ENCODE results near the gene KIF5C.
"Not testable (repeated sequence)": the region's sequence is repeated elsewhere in the genome, so short reads cannot be mapped to it uniquely, and the experiment has no call there.

The KIF5C gene

GRCh38 chr2:148874868-148875341, at the start of gene KIF5C:
Gene KIF5C, plus strand, starts transcription at chr2:148875227. Its CDS starts 391 bp downstream, at chr2:148875618.
- DNase-seq, result no peak

- no peak for DNase-seq
These were observed 48.2 kb upstream of the KIF5C start for GRCh38 chr2:148826791-148827190.

DNA sequence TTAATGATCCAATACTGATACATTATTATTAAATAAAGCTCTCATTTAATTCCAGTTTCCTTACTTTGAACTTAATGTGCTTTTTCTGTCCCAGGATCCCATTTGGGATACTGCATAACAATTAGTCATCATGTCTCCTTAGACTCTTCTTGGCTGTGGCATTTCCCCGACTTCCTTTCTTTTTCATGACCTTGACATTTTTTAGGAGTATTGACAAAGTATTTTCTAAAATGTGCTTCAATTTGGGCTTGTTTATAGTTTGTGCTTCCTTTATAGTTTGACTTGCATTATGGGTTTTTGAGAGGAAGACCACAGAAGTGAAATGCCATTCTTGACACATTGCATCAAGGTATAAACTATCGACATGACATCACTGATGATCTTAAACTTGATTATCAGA, 46.1 kb upstream of the KIF5C start:
- DNase-seq, result no peak

DNA sequence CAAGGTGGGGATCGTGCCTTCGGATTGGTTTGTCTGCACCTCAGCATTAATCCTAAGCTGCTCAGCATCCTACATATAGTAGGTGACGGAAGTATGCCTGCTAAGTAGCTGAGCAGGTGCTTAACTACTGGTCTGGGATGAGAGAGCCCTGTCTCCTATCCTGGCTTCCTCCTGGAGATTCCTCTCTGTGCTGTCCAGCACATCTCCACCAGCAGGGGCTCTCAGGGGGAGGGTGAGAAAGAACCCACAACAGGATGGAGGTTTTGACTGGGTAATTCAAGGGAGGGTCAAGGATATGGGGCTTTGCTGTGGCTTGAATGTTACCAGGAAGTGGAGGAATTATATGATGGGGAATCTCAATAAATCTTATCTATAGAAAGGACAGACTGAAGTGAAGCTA, 45.4 kb upstream of the KIF5C start:
- no peak for DNase-seq

GRCh38 chr2:148832637-148833036, 42.4 kb upstream of the KIF5C start:
- no peak for DNase-seq

DNA sequence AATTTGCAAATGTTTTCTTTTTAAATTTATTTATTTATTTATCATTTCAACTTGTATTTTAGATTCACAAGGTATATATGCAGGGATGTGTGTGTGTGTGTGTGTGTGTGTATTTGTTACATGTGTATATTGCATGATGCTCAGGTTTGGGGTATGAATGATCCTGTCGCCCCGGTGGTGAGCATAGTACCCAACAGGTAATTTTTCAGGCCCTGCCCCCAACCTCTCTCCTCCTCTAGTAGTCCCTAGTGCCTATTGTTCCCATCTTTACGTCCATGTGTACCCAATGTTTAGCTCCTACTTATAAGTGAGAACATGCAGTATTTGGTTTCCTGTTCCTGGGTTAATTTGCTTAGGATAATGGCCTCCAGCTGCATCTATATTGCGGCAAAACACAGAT, 33.0 kb upstream of the KIF5C start:
- DNase-seq, result no peak

GRCh38 chr2:148848146-148848545, 26.9 kb upstream of the KIF5C start:
- DNase-seq, result no peak

GRCh38 chr2:148853458-148853857, 21.6 kb upstream of the KIF5C start:
- DNase-seq, result no peak

DNA sequence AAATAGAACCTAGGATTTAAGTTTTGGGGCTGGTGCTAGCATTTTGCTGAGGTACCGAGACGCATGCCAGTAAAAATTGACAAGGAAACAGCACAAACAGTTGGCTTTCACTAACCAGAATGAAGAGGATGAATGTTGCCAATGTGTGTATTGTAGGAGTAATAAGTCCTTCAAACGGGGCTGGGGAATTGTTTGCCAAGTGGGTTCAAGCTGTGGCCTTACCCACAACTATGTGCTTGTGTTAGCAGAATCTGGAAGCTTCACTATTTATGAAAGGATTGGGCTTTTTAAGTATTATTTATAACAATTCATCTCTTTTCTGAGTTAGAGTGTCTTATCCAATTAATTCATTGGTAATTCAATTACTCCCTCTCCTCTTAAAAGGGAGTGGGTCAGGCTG, 15.0 kb upstream of the KIF5C start:
- no peak for DNase-seq

DNA sequence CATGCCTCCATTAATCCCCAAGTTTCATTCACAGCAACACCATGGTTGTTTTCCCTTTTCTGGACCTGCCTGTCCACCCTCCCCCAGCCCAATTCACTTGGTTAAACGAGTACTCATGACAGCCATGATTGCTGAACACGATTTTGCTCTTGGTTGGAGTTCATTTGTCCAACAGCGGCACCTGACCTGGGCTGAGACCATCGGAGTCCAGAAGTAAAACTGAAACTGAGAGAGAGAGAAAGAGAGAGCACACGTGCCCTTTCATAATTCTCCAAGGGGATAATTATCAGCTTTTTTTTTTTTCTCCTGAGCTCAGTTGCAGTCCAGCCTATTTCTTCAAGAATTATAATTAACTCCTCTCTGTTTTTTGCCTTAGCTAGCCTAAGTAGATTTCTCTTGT, 13.7 kb upstream of the KIF5C start:
- DNase-seq, result no peak

DNA sequence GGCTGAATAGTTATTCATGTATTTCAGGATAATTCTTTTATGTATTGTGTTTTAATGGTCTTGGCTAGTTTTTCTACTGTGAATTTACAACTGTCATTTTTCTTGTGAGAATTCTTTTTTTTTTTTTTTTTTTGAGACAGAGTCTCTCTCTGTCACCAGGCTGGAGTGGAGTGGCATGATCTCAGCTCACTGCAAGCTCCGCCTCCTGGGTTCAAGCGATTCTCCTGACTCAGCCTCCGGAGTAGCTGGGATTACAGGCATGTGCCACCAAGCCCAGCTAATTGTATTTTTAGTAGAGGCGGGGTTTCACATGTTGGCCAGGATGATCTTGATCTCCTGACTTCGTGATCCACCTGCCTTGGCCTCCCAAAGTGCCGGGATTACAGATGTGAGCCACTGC, 12.5 kb upstream of the KIF5C start:
- DNase-seq, result not testable (repeated sequence)

DNA sequence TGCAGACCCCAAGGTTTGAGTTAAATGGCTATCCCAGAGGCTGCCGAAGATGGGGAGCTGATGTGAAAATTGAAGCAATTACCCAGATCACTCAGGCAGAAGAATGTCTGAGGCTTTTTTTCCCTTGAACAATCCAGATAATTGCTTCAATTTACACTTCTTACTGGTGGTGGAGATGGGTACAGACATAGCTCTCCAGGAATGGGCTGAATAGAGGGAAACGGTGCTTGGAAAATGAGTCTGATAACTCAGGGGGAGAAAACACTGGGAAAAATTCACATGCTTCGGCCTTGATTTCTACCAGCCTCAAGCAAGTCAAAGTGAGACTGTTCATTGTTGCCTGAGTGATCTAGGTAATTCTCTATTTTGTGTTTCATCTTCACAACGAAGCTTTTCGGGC, 9.5 kb upstream of the KIF5C start:
- DNase-seq, result no peak

DNA sequence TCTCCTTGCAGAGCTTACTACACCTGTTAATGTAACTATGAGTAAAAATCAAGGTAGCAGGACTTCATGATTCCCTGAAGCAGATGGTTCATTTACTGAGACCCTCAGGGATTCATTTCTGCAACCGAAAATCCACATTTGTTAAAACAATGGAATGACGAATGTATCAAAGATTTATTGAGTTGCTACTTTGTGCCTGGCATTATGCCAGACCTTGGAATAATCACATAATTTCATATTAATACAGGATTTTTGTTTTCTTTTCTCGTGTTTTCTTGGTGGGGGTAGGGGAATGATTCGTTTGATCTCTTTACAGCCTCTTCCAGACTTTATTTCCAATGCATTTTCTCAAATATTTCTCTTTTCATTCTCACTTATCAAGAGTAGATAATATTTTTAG, 8.9 kb upstream of the KIF5C start:
- DNase-seq, result no peak

DNA sequence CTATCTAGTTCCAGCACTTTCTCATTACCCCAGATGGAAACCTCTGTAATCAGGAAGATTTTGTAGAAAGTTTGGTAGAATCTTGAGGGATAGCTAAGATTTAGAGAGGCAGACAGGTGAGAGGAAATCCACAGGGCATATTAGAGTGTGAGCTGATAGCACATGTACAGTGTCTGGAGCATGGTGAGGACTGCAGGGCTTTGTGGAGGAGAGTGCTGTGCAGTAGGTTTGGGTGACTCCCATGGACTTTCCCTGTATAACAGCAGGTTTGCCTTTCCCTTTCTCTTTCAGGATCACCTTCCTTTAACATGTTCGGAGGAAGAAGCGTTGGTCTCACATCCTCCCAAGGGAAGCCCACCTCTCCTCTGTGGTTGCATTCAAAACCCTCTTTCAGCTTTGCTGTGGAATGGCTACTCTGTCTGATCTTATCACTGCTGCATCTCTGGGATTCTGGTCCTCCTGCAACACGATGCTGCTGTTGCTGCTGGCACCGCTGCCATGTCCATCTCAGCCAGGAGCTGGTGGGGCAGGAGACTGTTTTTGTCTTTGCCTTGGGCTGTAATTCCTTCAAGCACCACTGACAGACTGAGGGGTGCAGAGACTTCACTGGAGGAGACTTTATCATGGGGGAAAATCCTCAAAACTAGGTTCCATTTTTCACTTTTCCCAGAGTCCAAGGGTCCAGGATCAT, 7.8 kb upstream of the KIF5C start:
- DNase-seq, result no peak

DNA sequence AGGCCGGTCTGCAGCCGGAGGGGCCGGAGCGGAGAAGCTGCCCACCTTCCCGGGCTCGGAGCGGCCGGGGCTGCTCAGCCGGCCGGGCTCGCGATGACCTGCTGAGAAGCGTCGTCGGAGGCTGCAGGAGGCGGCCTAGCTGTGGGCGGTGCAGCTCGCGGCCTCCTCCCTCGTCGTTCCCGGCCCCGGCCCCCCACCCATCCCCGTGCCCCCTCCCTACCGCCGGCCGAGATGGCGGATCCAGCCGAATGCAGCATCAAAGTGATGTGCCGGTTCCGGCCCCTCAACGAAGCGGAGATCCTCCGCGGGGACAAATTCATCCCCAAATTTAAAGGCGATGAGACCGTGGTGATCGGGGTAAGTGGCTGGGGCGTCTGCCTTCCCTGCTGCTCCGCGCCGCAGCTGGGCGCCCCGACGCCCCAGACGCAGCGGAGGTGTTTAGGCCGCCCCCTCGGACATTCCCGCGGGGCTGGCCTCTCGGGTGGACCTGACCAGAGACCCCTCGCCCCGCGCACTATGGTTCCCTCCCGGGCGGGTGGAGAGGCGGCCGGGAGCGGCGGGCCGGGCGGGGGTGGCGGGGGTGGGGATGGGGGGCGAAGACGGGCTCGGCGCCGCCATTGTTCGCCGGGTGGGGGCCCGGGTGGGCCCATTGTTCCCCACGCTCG, 492 bp downstream of the KIF5C start:
- no peak for DNase-seq

DNA sequence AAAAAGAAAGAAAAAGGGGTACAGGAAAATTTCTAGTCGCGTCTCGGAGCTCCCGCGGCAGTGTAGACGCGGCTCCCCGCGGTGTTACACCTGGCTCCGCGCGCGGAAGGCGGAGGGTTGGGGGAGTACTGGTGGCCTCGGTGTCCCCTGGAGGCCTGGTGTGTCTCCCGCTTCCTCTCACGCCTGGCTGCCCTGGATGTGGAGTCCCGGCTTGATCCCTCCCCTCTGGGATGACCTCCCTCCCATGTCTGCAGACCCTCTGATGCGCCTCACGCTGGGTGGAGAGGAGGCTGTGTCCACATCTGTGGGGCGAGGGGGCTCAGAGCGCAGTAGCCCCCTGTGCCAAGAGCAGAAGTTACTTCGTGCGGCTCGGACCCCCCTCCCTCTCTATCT, 1.2 kb downstream of the KIF5C start:
- DNase-seq, result no peak

- DNase-seq, result no peak
These were observed 1.8 kb downstream of the KIF5C start for GRCh38 chr2:148876595-148877402.

DNA sequence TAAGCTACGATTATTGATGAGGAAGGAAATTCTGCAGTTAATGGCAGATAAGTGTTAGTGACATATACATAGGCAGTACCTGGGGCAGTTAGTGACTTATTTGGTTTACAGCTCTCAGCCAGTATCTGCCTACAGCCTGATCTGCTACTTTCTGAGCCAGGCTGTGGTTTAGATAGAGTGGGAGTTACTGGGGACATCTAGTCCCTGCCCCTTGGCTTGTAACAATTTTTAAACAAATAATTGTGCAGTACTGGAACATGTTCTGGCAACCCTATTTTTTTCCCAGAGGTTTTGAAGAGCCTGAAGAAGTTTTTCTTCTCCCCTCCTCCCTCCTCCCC, 2.3 kb downstream of the KIF5C start:
- DNase-seq, result no peak

DNA sequence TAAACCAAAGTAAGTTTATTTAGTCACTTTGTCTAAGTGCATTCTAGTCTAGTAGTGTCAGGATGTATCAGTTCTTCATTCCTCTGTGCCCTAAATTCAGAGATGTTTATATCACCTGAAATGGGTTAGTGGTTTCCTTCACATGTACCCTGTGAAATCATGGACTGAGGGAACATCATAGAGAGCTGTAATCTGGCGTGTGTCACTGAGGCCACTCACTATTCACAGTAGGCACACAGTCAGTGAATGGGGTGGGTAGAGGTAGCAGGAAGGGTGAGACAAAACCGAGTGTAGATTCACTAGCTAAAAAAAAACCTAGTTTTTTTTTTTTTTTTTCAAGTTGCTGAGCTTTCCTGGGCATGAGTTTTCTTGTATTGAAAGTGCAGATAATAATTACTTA, 5.6 kb downstream of the KIF5C start:
- no peak for DNase-seq

- DNase-seq, result no peak
These were observed 7.0 kb downstream of the KIF5C start for GRCh38 chr2:148882051-148882450.

DNA sequence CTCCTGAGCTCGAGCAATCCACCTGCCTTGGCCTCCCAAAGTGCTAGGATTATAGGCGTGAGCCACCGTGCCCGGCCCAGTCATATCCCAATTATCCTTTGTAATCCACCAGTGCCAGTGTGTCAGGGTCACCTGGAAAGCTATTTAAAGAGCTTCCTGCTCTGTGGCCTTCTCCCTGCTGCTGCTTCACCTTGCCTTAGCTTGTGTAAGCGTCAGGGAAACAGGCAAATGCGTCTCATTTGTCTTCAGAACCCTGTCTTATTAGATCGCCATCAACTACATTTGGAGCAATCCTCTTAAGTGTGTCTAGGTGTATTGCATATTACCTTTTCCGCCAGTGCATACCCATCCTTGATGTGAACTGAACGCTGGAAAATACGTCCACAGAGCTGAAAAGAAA, 10.2 kb downstream of the KIF5C start:
- DNase-seq, result no peak

- DNase-seq, result no peak
These were observed 11.0 kb downstream of the KIF5C start for GRCh38 chr2:148885988-148886387.

GRCh38 chr2:148887350-148888002, 12.4 kb downstream of the KIF5C start:
- no peak for DNase-seq
